Measurements from ENCODE around the gene MAST4. TPM values are rescaled to one million over a fixed set of nuclear protein-coding genes. Genes with fewer than 3 reads are reported as not detected.

The MAST4 gene
- total and polyA plus RNA-seq, 2 experiments from 2014 or later: 4.2 to 6.0 TPM

GRCh38 chr5:66617226-66617861, 21.2 kb downstream of the MAST4 start:
- Histone ChIP-seq H4K20me1 (ENCODE audit: insufficient read depth) (no peaks in the 10 kb centered on the region), H3K27me3 (replicated peaks; ENCODE audit: insufficient read depth) (no peaks in the 10 kb centered on the region), H3F3A (ENCODE audit: insufficient read depth) (0 out of 2 replicates have a peak, but pooled peaks cover 5% of the 10 kb centered on the region), H2AFZ (peak overlapping the region; percentile 52; the same call in 1 of the 2 replicates), H3K79me2 (ENCODE audit: insufficient read depth) (no peaks in the 10 kb centered on the region), H3K27ac (no peak overlapping the region), H3K4me1 (ENCODE audit: insufficient read depth) (peaks cover 9% of the 10 kb centered on the region; the same call in 1 of the 2 replicates), H3K36me3 (ENCODE audit: low read depth) (no peaks in the 10 kb centered on the region), H3K9me3 (ENCODE audit: low read depth) (no peaks in the 10 kb centered on the region), H3K4me2 (ENCODE audit: unreplicated experiment) (no peak overlapping the region), H3K9ac (no peak overlapping the region), H3K4me3 (no peak overlapping the region), H3K9me2 (ENCODE audit: insufficient read depth) (no peaks in the 10 kb centered on the region)
- DNase-seq: no peak
- in situ Hi-C loops (cut with MboI): no loop called here
- 81 to 84% methylated on average over 6 of the region's 6 CpGs for WGBS, 2 experiments (ENCODE audit: low coverage in 1 of 2, low lambda C conversion rate in 2 of 2, missing lambda C conversion rate in 2 of 2)
- no peak for TF ChIP-seq EZH2 (IDR thresholded peaks at IDR 0.05; ENCODE audit: insufficient read depth, poor library complexity, severe bottlenecking)
- TF ChIP-seq EZH2phosphoT487 (IDR thresholded peaks at IDR 0.05; ENCODE audit: insufficient read depth, low read depth): no peak

- H3K9ac ChIP-seq: no peak overlapping the region
- H2AFZ ChIP-seq: no peak overlapping the region
- H3K4me3 ChIP-seq: no peak overlapping the region
- H3K4me1 ChIP-seq (ENCODE audit: insufficient read depth): peaks cover 9% of the 10 kb centered on the region; the same call in 1 of the 2 replicates
- no peak overlapping the region for H3K4me2 ChIP-seq (ENCODE audit: unreplicated experiment)
- H3K9me3 ChIP-seq (ENCODE audit: low read depth): no peaks in the 10 kb centered on the region
- H3F3A ChIP-seq (ENCODE audit: insufficient read depth): 0 out of 2 replicates have a peak, but pooled peaks cover 5% of the 10 kb centered on the region
- DNase-seq: no peak
- no peaks in the 10 kb centered on the region for H3K79me2 ChIP-seq (ENCODE audit: insufficient read depth)
- no peaks in the 10 kb centered on the region for H3K27me3 ChIP-seq (replicated peaks; ENCODE audit: insufficient read depth)
- no peak overlapping the region for H3K27ac ChIP-seq
- H3K36me3 ChIP-seq (ENCODE audit: low read depth): no peaks in the 10 kb centered on the region
- no peak for TF ChIP-seq EZH2phosphoT487 (IDR thresholded peaks at IDR 0.05; ENCODE audit: insufficient read depth, low read depth)
- TF ChIP-seq EZH2 (IDR thresholded peaks at IDR 0.05; ENCODE audit: insufficient read depth, poor library complexity, severe bottlenecking): no peak
- no peaks in the 10 kb centered on the region for H4K20me1 ChIP-seq (ENCODE audit: insufficient read depth)
- in situ Hi-C loops (cut with MboI): no loop called here
- H3K9me2 ChIP-seq (ENCODE audit: insufficient read depth): no peaks in the 10 kb centered on the region
- 84 to 86% methylated on average over 13 of the region's 13 CpGs for WGBS, 2 experiments (ENCODE audit: low coverage in 1 of 2, low lambda C conversion rate in 2 of 2, missing lambda C conversion rate in 2 of 2)
Measured at GRCh38 chr5:66617991-66618768, 22.0 kb downstream of the MAST4 start.

- no peak overlapping the region for H3K9ac ChIP-seq
- H3K36me3 ChIP-seq (ENCODE audit: low read depth): no peaks in the 10 kb centered on the region
Measured at GRCh38 chr5:66620711-66621110, 24.5 kb downstream of the MAST4 start.

GRCh38 chr5:66621146-66621545, 25.0 kb downstream of the MAST4 start:
- in situ Hi-C loops (cut with MboI): no loop called here
- H3F3A ChIP-seq (ENCODE audit: insufficient read depth): 0 out of 2 replicates have a peak, but pooled peaks cover 5% of the 10 kb centered on the region
- H4K20me1 ChIP-seq (ENCODE audit: insufficient read depth): no peaks in the 10 kb centered on the region
- H3K79me2 ChIP-seq (ENCODE audit: insufficient read depth): no peaks in the 10 kb centered on the region
- no peak overlapping the region for H3K4me3 ChIP-seq
- H3K9me2 ChIP-seq (ENCODE audit: insufficient read depth): no peaks in the 10 kb centered on the region
- WGBS, 2 experiments (ENCODE audit: low coverage in 1 of 2, low lambda C conversion rate in 2 of 2, missing lambda C conversion rate in 2 of 2): 21 to 26% methylated on average over 2 of the region's 2 CpGs
- H2AFZ ChIP-seq: no peak overlapping the region
- peak; percentile 39 for DNase-seq
- H3K36me3 ChIP-seq (ENCODE audit: low read depth): no peaks in the 10 kb centered on the region
- no peaks in the 10 kb centered on the region for H3K9me3 ChIP-seq (ENCODE audit: low read depth)
- no peak overlapping the region for H3K9ac ChIP-seq
- no peak overlapping the region for H3K4me2 ChIP-seq (ENCODE audit: unreplicated experiment)
- TF ChIP-seq EZH2phosphoT487 (IDR thresholded peaks at IDR 0.05; ENCODE audit: insufficient read depth, low read depth): no peak
- no peak for TF ChIP-seq EZH2 (IDR thresholded peaks at IDR 0.05; ENCODE audit: insufficient read depth, poor library complexity, severe bottlenecking)
- no peak overlapping the region for H3K27ac ChIP-seq
- H3K4me1 ChIP-seq (ENCODE audit: insufficient read depth): peaks cover 9% of the 10 kb centered on the region; the same call in 1 of the 2 replicates
- no peaks in the 10 kb centered on the region for H3K27me3 ChIP-seq (replicated peaks; ENCODE audit: insufficient read depth)

More at GRCh38 chr5:66620711-66621110, 24.5 kb downstream of the MAST4 start:
- Histone ChIP-seq H2AFZ (no peak overlapping the region), H3K9me2 (ENCODE audit: insufficient read depth) (no peaks in the 10 kb centered on the region), H3K4me2 (ENCODE audit: unreplicated experiment) (no peak overlapping the region), H3K27ac (no peak overlapping the region), H4K20me1 (ENCODE audit: insufficient read depth) (no peaks in the 10 kb centered on the region), H3K79me2 (ENCODE audit: insufficient read depth) (no peaks in the 10 kb centered on the region), H3K4me1 (ENCODE audit: insufficient read depth) (peaks cover 9% of the 10 kb centered on the region; the same call in 1 of the 2 replicates), H3K27me3 (replicated peaks; ENCODE audit: insufficient read depth) (no peaks in the 10 kb centered on the region), H3F3A (ENCODE audit: insufficient read depth) (0 out of 2 replicates have a peak, but pooled peaks cover 5% of the 10 kb centered on the region), H3K9me3 (ENCODE audit: low read depth) (no peaks in the 10 kb centered on the region), H3K4me3 (no peak overlapping the region)
- no peak for DNase-seq
- no peak for TF ChIP-seq EZH2 (IDR thresholded peaks at IDR 0.05; ENCODE audit: insufficient read depth, poor library complexity, severe bottlenecking)
- TF ChIP-seq EZH2phosphoT487 (IDR thresholded peaks at IDR 0.05; ENCODE audit: insufficient read depth, low read depth): no peak
- WGBS, 2 experiments (ENCODE audit: low coverage in 1 of 2, low lambda C conversion rate in 2 of 2, missing lambda C conversion rate in 2 of 2): 86 to 88% methylated on average over 1 of the region's 1 CpG
- in situ Hi-C loops (cut with MboI): no loop called here
